GM21619 (cell line): Measurements from ENCODE around the gene SLCO3A1.
"Not testable (repeated sequence)": the region's sequence is repeated elsewhere in the genome, so short reads cannot be mapped to it uniquely, and the experiment has no call there.

Experiments used
- ATAC-seq: cut with Tn5 transposase; IDR thresholded peaks from one replicate; pipeline ENCODE4 v1.9.1; 2021; ENCODE audit not compliant: unreplicated experiment

The SLCO3A1 gene

DNA sequence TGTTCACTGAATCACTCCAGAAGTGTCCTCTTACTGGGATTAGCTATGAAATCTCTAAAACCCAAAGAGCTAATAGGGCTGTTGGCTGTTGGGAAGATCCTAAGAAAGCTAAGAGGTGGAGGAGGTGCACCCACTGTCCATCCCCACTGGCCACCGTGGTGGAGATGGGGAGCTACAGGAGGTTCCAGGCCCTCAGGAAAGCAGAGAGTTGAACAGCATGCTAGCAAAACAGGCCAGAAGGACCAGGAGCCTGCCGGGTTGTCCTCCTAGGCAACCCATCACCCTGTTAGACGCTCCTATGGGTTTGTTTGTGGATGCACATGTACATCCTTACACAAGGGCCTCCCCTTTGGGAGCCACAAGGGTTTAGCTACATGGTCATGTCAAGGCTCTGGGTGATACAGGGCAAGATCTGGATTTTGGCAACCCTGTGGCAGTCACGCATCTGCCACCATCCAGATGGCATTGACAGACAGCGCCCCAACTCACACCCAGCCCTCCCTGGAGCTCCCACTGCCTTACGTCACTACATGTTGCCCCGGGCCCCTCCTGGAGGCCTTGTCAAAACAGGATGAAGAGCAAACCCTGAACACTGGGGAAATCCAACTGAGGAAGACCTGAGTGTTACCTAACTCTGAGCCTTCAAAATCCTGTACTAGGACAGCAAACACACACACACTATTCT, 208.1 kb downstream of the SLCO3A1 start:
- no peak for ATAC-seq

DNA sequence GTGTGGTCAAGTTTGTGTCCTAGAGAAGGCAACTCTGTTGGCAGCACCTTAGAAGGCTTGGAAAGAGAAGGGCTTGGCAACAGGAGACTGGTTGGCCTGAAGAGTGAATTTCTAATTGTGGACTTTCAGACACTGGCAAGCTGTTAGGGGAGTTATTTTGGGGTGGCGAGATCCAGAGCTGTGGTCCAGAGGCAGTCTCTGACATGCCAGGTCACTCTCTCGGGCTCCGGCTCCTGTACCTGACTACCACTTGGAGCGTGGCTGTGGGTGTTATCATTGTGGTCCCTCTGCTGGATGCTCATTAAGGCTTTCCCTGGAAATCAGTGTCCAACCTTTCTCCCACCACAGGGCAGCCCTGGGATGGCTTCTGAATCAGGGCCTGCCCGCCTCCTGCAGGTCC, 209.0 kb downstream of the SLCO3A1 start:
- no peak for ATAC-seq

DNA sequence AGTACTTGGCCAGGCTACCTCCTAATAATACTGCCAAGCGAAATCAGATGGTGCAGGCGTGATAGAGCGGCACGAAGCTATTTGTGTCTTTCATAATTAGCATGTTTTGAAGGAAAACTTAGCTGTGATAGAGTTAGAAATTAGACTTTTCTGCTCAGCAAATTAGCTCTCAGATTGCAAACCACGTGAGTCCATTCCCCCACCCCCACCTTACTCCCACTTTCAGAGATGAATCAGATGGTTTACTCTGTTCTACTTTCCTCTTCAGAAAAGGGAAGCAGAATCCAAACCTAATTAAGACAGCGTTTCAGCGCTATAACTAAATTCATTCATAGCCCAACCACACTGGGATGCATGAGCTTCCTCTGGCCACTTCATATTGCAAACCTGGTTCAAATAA, 214.6 kb downstream of the SLCO3A1 start:
- peak; percentile 39 for ATAC-seq

DNA sequence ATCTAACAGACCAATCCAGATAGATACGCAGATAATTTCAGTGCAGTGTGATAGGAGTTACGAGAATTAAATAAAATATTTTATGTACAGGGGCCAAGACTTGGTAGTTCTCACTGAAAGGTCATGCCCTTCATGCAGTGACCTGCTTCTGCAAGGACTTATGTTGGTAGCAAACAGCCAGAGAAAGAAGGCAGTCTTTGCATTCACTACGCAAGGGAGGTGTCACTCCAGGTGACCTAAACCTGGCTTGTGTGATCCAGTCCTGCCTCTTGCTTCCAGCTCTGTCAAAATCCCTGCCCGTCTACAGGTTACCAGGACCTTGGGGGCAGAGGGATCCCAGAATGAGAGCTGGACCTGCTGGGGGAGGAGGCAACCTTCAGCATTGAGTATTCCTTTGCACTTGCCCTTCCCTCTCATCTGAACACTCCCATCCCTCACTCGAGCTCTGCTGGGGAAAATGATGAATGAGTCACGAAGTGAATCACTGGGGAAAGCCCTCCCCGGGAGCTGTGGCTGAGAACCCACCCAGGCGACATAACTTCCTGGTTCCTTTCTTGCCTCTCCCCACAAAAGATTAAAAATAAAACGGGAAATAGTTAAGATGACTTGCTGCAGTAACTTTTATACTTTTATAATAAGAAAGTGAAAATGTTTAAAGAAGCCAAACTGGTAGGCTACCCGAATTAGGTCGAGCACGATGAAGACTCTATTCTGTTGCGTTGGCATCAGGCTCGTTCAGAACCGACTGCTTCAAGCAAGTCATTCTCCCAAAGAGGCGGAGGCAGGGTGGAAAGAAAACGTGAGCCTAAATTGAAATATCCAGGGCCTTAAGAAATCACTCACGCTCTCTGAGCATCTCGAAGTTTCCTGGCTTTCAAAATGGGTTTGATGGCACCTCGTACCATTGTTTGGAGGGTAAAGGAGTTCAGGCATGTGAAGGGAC, 216.1 kb downstream of the SLCO3A1 start:
- ATAC-seq, result peak; percentile 59

DNA sequence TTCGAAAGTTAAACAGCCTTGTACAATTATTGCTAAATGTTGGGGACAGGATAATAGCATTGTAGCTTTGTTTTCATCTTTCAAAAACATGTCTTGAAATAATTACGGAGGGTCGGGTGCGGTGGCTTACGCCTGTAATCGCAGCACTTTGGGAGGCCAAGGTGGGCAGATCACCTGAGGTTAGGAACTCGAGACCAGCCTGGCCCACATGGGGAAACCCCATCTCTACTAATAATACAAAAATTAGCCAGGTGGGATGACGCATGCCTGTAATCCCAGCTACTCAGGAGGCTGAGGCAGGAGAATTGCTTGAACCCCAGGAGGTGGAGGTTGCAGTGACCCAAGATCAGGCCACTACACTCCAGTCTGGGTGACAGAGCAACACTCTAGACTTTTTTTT, 216.7 kb downstream of the SLCO3A1 start:
- not testable (repeated sequence) for ATAC-seq

DNA sequence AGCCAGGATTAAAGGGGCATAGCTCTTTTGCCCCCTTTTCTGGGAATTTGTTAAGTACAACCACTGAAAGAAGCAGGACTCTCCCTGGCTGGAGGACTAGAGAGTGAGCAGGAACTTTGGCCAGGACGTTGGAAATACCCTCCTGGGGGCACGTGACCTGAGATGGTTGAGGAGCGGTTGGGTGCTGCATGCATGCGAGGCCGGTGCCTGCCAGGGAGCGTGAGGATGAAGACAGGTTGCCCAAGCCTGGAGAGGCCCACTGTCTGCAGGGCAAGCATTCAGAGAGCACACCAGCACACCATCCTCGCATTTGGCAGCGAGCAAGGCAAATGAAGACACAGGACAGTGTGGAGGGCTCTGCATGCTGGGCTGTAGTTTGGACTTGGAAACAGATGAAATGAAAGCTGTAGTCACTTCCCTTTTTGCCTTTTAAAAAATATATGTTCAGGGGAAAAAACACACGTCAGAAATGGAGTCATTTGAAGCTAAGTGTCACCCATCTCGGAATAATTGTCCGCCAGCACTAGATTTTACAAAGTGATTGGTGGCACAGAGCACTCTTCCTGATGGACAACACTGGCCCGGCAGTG, 217.6 kb downstream of the SLCO3A1 start:
- ATAC-seq, result no peak

DNA sequence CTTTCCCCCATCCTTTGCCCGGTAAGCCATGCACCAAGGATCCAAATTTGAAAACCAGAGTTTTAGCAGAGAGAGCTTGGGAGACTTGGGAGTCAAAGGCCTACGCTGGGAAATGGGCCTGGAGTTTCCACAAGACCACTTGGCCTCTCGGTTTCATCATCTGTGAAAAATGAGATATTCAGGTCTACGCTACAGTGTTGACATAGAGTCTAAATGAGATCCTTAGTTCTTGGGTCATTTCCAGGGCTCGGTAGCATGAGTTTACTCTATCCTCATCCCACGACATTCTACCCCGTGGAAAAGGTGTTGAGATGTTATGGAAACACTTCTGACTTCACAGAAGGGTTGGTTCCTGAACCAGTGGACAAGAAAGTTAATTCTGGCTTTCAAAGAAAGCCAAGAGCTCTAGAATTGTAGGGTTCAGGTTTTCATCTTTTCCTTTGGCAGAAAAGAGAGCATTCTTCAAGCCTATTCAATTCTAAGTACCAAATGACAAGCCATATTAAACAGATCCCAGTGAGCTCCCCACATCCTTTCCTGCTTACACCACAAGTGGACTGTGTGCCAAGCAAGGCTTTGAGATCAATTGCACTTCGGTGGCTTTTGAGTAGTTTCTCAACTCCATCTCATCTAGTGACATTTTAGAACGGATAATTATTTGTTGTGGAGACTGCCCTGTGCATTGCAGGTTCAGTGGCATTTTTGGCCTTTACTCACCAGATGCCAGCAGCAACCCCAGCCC, 219.7 kb downstream of the SLCO3A1 start:
- no peak for ATAC-seq

DNA sequence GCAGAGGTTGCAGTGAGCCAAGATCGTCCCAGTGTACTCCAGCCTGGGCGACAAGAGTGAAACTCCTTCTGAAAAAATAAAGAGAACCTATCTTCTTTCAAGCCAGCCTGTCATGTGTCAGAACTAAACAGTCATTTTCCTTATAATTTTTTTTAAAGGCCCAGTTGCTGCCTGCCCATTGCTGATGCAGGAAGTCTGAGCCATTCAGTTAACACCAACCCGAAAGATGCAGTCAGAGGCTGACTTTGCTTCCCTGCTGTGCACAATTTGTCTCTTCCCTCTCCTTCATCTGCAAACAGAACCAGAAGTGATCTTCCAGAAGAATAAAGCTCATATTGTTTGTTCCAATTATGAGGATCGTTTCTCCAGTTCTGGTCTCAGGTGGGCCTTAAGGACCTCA, 220.6 kb downstream of the SLCO3A1 start:
- ATAC-seq, result no peak

DNA sequence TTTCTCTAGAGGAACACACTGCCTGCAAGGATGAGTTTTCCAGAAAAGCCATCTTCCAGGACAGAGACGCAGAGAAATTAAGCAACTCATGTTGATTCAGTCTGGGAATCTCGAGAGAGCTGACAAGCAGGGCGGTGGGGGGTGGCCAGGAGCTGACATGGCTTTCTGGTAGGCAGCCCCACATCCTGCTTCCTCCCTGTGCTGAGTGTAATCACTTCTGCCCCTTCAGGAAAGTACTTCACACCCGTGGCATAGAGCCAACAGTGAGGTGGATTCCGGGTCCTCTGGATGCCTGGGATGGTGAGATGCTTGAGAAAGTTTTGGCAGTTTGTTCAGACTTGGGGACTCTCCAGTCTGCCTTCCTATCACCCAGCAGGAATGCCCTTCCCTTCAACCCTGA, 221.1 kb downstream of the SLCO3A1 start:
- ATAC-seq, result no peak

DNA sequence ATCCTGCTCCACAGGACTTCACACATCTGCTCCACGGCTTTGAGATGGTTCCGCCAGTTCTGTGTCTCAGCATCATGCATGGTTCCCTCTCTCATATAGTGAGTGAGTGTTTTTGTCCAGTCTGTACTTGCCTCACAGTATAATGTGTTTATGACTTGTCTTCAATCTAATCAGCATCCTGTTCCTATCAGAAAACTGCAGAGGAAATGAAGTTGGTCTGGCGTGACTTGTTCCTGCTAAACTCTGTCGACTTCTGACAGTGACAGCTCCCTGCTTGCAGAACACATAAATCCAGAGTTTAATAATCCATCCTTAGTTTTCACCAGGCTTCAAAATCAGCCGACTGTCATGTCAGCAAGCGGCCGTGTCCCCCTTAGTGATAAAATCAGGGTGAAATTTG, 222.3 kb downstream of the SLCO3A1 start:
- ATAC-seq, result no peak

DNA sequence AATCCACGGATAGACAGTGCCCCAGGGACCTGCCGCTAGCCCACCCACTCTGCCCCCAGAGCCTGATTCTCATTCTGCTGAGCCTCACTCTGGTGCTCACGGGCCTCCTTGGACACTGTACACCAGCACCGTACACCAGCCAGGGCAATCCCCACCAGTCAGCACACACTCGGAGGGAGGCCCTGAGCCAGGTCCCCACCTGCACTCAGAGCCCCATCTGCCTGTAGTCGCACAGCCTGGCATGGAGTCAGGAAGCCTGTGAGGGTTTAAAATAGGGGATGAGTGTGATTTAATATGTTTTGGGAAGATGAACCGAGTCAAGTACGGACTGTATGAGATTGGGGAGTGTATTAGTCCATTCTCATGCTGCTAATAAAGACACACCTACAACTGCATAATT, 223.0 kb downstream of the SLCO3A1 start:
- ATAC-seq, result no peak

DNA sequence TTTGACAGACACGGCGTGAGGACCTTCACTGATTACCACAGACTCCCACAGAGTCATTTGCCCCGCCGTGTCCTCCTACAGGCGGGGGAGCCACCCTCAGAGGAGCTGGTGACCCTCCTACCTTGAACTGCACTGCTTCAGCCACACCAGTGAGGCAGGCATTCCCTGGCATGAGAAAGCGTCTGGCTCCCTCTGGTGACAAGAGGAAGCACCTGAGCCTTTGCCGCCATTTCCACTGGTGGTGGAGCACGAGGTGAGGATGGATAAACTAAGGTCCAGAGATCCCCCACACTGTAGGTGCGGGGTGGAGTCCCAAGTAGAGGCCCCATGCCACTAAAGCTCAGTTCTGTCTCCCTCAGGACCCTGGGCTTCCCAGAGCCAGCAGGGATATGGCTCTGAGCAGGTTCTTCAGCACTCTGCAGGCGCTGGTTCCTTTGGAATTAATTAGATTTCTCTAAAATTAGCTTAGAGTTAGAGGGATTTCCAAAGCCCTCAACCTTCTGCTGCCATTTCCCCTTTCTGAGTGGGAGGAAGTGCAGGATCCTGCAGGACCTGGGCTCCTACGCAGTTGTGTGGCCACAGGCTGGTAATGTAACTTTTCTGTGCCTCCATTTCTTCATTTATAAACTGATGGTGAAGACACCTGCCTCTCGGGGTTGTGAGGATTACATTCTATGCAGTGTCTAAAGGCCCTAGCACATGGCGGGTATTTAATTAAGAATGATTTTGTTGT, 224.0 kb downstream of the SLCO3A1 start:
- peak; percentile 69 for ATAC-seq

DNA sequence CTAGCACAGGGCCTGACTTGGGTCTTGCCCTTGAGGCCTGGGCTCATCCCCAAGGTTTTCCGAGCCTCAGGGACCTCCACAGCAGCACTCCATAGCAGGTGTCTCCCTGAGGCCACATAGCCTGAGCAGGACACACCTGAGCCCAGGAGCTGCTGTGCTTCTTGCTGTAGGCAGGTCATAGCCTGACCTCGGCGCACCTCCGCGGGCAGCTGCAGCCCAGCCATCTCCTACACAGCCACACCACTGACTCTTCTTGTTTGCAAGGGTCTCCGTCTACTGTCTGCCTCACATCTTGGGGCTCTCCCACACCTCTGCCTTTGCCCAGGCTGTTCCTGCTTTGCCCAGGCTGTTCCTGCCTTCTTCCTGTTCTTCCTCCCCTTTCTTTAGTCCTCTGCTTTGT, 224.8 kb downstream of the SLCO3A1 start:
- ATAC-seq, result no peak

DNA sequence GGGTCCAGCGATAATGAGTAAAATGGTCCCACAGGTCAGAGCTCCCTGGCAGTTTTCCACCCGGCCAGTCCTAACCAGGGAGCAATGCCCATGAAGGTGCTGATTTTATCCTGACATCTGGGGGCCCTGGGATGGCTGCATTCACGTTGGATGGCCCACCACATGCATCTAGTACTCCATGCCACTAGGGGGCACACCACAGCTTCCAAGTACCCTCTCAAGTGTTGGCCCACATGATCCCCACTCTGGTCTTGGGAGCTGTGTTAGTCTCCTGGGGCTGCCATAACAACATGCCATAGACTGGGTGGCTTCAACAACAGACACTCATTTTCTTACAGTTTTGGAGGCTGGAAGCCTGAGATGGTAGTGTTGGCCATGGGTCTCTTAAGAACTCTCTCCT, 225.5 kb downstream of the SLCO3A1 start:
- ATAC-seq, result no peak

DNA sequence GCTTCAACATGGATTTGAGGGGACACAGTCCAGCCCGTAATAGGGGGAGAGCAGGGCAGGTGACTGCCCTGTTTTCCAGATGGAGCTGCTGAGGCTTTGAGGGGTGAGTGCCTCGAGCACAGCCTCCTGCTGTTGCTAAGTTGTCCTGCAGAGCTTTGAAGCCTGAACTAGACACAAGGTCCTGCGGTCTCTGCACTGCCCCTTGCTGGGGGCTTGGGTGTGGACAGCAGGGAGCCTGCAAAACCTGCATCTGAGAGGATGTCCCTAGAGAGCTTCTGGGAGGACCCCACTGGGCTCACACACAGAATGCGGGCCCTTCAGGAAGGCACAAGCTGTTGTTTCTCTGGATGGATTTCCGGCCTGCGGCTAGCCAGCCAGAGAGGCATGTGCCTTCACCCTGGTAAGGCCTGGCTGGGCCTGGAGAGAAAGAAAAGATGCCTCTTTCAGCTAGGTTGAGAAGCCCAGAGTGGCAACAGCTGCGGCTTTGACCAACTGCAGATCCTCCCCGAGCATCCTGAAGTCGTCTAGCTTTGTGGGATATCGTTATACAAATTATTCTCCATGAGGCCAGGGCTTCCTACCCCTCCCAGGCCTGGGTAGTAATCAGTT, 226.2 kb downstream of the SLCO3A1 start:
- ATAC-seq, result no peak

DNA sequence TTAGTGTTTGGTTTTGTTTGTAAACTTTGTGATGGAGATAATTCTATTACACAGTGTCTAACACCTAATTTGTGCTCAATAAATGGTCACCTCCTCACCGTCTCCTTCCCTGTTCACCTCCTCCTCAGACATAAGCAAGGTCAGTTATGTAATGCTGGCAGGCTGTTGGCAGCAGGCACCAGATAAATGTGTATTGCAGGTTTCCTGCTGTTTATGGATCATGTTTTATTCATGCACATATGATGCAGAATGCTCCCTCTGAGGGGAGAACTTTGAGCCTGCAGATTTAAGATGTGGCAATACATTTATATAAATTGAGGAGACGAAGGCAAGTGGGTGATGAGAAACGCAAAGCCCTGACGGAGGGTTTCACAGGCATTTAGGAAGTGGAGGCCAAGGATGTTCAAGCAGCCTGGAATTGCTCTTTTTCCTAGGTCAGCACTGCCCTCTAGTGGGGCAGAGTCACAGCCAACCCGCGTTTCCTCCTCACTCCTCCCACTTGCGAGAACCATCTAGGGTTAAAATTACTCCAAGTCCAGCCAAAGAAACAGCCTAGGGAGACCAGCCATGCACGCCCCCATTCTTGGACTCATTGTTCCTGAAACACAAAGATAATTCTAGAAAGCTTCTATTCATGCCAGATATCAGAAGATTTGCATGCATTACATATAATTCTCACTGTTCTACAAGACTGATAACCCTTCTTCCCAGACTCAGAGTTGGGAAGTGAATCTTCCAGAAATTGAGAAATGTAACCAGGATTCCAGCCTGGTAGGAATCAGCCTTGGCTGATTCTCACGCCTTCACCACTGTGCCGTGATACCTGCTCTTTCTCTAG, 228.7 kb downstream of the SLCO3A1 start:
- peak; percentile 72 for ATAC-seq

DNA sequence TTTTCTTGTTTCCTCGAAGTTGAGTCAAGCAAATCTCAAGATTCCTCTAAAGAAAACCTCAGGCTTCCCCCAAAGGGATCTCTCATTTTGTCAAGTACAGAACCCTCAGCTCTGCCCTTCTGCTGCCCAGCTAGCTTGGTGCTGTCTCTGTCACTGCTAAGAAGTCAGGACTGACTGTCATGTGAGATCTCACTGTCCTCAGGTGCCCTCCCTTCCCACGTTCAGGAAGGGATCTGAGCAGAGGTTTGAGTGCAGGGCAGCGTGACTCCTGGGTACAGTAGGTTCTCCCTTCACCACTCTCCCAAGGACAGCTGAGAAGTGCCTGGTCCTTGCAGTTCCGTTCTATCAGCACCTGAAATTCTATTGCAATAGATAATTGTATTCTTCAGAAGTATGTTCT, 229.7 kb downstream of the SLCO3A1 start:
- no peak for ATAC-seq

DNA sequence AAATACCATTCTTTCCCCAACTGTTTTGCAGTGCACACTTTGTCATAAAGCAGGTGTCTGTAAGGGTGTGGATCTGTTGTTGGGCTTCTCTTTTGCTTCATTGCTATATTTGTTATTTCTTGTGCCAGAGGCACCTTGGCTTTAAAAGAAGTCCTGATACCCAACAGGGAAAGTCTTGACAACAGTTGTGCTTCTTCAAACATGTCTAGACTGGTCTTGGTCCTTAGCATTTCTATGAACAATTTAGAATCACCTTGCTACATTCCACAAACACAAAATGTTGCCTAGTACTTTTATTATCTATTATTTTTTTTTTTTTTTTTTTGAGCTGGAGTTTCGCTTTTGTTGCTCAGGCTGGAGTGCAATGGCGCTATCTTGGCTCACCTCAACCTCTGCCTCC, 233.7 kb downstream of the SLCO3A1 start:
- no peak for ATAC-seq

DNA sequence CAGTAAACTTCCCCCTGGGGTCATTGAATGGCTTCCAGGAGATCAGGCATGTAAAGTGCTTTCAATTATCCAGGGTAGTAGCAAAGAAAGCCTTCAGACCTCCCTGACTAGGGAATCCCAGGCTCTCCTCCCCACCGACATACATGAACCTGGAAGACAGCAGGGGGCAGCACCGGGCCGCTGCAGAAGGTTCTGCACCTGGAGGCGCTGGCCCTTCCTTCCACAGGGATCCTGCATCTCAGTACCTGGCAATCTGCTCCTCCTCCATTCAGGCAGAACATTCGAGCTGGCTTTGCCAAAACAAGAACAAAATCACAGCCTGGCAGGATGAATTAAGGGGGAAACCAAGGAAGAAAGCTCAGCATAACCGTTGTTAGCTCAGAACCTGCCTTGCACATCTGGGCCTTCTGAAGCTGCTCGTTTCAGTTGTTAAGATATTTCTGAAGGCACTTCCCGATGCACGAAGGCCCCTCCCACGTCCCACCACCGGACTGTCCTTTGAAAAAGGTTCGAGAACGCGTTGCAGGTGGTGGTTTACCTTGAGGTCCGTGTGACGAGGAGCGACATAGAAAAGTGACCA, 237.7 kb downstream of the SLCO3A1 start:
- ATAC-seq, result no peak
